HL-60 (cell line): ENCODE measurements around the gene CKAP2L.

Experiments used
- CTCF ChIP-seq: IDR thresholded peaks from one replicate; pipeline ENCODE4 v1.5.1; 2011; ENCODE audit warnings: low read length, control low read depth, inconsistent platforms; ENCODE audit not compliant: insufficient read depth
- GABPA ChIP-seq: IDR thresholded peaks from 2 replicates; pipeline ENCODE4 v1.6.1; 2012; ENCODE audit warnings: low read depth
- POLR2AphosphoS5 ChIP-seq: IDR thresholded peaks from 2 replicates; pipeline ENCODE4 v1.6.1; 2012; ENCODE audit warnings: low read depth
- TF ChIP-seq, protein P1 (sequence below): IDR thresholded peaks from 2 replicates; pipeline ENCODE4 v1.6.1; 2012; ENCODE audit warnings: low read depth; ENCODE audit not compliant: insufficient replicate concordance

- TF ChIP-seq CTCF (no peak), POLR2AphosphoS5 (no peak), GABPA (no peak)
- TF ChIP-seq, protein P1, sequence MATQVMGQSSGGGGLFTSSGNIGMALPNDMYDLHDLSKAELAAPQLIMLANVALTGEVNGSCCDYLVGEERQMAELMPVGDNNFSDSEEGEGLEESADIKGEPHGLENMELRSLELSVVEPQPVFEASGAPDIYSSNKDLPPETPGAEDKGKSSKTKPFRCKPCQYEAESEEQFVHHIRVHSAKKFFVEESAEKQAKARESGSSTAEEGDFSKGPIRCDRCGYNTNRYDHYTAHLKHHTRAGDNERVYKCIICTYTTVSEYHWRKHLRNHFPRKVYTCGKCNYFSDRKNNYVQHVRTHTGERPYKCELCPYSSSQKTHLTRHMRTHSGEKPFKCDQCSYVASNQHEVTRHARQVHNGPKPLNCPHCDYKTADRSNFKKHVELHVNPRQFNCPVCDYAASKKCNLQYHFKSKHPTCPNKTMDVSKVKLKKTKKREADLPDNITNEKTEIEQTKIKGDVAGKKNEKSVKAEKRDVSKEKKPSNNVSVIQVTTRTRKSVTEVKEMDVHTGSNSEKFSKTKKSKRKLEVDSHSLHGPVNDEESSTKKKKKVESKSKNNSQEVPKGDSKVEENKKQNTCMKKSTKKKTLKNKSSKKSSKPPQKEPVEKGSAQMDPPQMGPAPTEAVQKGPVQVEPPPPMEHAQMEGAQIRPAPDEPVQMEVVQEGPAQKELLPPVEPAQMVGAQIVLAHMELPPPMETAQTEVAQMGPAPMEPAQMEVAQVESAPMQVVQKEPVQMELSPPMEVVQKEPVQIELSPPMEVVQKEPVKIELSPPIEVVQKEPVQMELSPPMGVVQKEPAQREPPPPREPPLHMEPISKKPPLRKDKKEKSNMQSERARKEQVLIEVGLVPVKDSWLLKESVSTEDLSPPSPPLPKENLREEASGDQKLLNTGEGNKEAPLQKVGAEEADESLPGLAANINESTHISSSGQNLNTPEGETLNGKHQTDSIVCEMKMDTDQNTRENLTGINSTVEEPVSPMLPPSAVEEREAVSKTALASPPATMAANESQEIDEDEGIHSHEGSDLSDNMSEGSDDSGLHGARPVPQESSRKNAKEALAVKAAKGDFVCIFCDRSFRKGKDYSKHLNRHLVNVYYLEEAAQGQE, result no peak
Observed at GRCh38 chr2:112776113-112776512, 11.7 kb upstream of the CKAP2L start.
